Measurements from ENCODE around the gene BICD2.
"Not testable (repeated sequence)": the region's sequence is repeated elsewhere in the genome, so short reads cannot be mapped to it uniquely, and the experiment has no call there.

Gene BICD2

DNA sequence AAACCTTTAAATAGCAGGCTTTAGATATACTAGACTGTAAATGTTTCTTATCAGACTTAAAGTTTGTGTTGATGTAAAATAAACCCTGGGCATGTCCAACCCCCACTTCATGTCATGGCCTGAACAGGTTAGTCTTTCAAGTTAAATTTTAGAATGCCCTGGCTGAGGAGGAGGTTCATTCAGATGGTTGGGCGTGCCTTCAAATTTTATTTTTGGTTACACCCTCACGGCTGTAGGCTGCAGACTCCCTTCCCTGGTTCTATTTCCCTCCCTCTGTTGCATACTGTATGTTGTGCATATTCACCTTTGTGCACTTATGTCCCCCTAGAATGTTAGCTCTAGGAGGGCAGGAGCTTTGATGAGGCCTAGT is 5.3 kb upstream of the BICD2 start:
- no peak for DNase-seq

DNA sequence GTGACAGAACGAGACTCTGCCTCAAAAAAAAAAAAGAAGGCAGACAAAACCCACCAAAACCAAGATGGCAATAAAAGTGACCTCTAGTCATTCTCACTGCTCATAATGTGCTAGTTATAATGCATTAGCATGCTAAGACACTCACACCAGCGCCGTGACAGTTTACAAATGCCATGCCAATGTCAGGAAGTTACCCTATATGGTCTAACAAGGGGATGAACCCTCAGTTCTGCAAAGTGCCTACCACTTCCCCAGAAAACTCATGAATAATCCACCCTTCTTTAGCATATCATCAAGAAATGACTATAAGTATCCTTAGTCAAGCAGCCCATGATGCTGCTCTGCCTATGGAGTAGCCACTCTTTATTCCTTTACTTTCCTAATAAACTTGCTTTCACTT is 4.7 kb upstream of the BICD2 start:
- DNase-seq = no peak

DNA sequence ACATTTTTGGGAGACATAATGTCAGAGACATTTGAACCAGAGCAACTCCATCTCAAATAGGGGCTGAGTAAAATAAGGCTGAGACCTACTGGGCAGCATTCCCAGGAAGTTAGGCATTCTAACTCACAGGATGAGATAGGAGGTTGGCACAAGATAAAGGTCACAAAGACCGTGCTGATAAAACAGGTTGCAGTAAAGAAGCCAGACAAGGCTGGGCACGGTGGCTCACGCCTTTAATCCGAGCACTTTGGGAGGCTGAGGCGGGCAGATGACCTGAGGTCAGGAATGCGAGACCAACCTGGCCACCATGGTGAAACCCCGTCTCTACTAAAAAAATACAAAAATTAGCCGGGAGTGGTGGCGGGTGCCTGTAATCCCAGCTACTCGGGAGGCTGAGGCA is 4.2 kb upstream of the BICD2 start:
- not testable (repeated sequence) for DNase-seq

DNA sequence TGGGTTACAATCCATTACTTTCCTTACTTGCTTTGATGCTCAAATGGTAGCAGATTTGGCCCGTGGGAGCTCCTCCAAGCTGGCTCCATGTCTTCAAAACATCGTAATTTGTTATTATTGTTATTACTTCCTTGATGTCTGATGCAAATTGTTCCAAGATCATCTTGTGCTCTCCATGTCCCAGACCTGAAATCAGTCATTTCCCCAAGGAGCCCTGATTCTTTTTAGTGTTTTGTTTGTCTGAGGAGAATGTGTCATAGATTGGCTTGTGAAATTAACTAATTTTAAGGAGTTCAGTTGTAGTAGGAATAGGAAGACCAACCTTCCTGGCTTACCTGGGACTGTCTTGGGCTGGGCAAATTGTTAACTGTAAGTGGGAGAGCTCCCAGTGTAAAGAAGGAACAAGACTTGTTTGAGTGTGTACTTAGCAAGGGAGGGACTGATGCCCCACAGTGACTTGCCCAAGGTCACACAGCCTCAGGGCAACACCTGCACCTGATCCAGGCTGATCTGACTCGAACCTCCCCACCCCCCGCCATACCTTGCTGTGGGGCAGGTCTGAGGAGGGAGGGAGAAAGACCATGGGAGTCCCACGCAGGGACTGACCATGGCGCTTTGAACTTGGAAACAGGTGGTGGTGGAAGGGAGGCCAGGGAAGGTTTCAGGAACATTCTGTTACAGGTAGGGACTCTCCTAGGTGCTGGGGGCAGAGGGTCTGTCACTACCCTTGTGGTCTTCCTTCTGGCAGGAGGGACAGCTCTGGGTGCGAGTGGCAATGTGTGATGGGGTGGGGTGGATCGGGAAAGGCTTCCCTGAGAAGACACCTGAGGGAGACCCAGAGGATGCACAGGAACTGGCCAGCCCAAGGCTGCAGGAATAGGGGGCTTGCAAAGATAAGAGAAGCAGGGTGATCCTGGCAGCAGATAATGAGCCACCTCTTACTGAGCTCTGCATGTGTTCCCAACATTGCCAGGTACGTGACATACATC is 2.7 kb upstream of the BICD2 start:
- DNase-seq = no peak

DNA sequence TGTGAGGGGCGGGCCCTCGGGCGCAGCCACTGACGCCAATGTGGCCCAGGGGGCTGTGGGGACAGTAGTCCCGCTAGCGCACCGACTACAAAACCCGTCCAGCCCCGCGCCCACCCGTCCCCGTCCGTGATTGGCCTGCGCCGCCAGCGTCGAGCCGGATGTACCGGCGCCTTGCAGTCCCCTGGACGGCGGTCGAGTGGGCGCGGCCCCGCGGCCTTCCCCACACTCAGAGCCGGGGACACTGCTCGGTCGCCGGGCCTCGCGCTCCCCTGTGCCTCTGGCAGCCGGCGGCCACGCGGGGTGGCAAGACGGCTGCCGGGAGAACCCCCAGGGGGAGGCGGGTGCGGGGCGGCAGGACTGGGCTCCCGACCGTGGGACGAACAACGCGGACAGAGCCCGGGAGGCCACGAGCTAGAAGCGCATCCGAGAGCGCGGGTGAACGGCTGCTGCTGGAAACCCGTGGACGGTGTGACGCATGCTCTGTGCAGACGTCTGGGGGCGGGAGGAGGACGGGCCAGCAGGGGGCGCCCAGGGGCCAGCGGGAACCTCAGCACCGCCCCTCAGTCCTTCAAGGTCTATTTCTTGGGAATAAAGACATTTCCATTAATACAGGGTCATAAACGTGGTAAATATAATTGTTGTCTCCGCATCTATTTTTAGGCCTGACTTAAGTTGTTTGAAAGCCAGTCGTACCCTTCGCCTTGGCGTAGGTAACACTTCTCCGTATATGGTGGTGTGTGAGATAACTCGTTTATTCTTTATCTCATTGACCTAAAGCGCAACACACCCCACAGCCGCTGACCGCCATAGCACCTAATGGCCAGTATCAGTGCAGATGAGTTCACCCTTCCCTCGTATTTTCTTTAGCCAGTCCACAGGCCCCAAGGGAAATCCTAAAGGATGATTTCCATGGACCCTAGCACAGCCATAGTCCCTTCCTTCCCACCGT is 629 bp upstream of the BICD2 start:
- peak; percentile 91 to 94 for DNase-seq

DNA sequence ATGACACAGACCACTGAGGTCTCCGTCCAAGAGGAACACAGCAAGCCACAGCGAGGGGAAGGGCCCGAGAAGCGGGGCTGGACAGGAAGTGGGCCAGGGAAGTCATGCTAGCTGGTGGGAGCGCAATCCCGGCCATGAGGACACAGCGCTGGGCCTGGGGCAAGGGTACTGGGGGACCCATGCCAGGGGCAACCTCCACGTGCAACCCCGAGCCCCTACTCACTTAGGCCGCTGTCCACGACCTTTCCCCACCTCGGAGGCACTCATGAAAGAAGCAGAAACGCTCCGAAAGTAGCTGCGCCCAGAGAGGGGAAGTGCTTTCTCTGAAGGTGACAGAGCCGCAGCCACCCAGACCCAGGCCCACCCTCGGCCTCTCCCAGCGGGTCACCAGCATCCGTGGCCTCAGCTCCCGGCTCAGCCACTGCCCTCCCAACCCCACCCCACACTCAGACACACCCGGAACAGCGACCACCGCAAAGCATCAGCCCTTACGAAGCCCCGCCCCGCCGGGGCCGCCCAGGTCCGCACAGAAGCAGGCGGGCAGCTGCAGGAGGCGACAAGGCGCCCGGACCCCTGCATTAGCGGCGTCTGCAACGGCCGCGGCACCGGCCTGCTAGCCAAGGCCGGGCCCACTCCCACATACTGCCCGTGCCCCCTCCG is 782 bp downstream of the BICD2 start:
- no peak for DNase-seq

DNA sequence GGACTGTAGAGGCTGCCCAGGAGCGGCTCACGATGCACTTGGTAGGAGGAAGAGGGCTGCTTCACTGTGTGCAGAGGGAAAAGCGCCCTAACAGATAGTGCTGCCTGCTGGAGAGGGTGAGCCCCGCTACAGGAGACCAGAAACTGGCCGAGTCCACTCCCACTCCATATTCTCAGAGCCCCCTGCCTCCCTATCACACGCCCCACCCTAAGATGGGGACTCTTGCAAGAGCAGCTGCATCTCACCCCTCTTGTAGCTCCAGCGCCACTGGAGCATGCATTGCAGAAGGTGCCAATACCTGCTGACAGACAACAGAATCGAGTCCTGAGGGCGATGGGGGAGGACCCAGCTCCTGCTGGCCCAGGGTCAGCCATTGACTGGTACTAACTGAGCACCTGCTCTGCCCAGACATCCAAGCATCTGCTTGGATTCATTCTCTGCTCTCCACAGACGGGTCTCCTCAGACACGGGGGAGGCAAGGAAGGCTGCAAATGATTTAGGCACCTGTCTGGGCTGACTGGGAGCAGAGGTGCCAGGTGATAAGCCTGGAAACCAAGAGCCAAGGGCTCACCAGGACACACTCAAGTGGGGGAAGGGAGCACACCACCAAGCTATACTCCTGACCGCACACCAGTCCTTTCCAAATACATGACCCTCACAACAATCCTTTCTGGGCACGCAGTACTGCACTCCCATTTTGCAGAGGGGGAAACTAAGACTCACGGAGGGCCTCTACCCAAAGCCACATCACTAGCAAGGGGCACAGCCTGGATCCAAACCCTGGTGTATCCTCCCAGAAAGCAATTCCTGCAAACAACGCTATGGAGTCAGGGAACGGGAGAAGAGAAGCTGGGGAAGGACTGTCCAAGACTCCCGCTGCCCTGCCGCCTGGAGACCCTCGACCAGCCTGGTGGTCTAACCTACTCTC is 1.6 kb downstream of the BICD2 start:
- DNase-seq = no peak

DNA sequence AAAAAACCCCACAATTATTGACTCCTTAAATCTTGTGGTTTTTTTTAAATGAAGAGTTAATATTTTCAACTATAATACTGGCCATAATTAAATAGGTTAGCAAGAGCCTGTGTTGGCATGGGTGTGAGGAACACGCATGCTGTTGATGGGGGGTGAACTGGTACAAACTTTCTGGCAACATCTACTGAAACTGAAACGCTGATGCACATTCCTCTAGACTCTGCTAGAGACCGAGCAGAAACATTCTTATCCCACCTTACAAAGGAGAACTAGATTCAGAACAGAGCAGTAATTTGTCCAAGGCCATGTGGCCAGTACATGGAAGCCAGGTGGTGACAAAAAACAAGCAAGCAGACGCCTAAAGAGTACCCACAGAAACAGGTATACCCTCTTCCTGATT is 2.4 kb downstream of the BICD2 start:
- DNase-seq = no peak

DNA sequence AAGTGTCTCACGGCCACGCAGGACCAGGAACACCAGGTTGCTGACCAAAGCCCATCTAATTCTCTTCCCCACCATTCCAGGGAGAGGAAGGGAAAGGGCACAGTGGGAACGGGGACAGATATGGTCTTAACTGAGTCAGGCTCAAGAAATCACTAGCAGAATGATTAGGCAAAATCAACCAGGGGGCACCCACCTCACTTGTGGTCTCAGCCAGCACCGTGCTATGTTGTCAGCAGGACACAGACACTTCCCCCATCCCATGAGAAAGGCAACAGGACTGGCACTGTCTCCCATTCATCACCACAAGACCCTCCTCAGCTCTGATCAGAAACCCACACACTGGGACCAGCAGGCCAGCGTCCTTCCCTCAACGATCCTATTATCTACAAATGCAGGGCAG is 2.9 kb downstream of the BICD2 start:
- no peak for DNase-seq

DNA sequence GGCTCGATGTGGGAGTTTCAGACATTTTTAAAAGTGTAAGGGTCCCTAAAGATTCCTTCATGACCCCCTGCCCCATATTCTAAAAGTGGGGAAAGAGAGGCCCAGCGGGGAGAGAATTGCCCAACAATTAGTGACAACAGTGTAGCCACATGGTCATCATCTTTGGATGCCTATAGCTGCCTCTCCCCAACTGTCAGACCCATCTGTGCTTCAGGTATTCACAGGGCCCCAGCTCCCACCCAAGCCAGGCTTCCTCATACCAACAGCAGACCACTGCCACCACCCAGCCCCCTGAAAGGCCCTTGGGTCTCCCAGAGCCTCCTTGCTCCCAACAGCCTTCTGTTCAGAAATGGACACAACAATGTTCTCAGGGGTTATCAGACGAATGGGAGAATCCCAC is 4.1 kb downstream of the BICD2 start:
- DNase-seq = no peak

DNA sequence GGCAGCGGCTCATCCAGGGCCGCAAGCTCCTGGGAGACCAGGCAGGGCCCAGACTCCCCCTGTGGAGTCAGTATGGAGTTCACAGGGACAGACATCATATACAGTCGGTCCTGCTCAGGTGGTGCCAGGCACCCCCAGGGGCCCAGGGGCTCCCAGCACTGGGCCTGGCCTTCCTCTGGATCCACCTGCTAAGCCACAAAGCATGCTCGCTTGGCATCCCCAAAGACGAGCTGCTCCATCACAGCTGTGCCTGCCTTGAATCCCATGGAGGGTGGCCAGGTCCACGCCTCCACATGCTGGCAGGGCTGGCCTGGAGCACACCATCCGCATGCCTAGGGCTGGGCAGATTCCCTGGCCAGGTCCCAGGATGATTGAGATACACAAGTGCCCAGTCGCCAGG is 4.6 kb downstream of the BICD2 start:
- no peak for DNase-seq

DNA sequence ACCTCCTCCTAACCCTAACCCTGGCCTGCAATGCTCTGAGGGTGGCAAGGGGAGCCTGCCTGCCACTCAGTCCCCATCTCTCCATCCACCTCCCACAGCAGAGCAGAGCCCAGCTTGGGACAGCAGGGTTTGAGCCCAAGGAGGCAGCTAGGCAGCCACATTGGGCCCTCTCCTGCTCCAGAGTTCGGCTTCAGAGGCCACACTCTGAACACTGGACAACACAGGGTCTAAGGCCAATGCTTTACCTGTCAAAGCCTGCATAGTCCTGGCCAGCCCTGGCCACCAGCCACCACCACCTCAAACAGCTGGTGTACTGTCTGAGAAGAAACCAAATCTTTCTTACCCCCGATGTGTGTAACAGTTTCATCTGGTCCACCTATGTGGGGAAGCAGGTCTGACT is 5.2 kb downstream of the BICD2 start:
- no peak for DNase-seq

DNA sequence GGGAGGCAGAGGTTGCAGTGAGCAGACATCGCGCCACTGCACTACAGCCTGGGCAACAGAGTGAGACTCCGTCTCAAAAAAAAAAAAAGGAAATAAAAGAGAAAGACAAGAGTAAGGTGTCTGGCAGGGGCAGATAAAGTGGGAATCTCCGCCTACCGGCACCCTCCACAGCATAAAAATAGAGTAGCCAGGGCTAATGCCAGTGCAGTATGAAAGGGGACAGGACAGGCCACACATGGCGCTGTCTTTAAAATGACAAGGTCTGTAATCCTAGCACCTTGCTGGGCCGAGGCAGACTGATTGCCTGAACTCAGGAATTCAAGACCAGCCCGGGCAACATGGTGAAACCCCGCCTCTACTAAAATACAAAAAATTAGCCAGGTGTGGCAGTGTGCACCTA is 7.8 kb downstream of the BICD2 start:
- no peak for DNase-seq

DNA sequence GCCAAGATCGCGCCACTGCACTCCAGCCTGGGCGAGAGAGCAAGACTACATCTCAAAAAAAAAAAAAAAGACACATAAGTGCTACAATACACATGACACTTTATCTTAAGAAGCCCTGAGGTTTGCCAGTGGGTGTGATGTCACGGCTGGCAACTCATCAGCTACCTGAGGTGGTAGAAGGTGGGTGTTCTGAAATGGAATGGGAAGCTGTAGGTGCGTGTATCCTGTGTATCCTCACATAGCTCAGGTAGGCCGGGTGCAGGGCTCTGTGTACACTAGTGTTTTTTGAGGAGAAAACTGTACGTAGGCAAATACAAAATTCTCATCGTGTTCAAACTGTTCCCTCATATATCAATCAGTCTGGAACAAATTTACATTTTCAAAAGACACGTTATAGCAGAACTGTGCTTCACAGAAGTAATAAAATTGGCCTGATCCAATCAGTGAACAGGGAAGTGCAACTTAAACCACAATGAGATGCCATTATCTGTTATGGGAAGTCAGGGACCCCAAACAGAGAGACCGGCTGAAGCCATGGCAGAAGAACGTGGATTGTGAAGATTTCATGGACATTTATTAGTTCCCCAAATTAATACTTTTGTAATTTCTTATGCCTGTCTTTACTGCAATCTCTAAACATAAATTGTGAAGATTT is 10.4 kb downstream of the BICD2 start:
- DNase-seq = no peak

DNA sequence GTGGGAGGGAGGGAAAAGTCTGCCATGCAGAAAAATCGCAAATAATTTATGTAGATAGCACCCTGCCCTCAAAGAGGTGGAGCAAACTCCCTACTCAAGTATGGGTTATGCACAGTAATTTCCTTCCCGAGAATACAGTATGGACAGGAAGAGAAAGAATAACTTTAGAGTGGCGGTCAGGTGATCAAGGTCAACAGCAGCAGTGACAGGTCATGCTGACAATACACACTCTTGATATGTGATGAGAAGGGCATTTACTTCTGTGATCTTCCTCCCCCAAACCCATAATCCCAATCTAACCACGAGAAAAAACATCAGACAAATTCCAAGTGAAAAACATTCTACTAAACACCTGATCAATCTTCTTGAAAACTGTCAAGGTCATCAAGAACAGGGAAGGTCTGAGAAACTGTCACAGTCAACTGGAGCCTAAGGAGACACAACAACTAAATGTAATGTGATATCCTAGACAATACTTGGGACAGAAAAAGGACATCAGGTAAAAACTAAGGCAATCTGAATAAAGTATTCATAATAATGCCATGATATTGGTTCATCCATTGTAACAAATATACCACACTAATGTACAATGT is 11.7 kb downstream of the BICD2 start:
- no peak for DNase-seq

DNA sequence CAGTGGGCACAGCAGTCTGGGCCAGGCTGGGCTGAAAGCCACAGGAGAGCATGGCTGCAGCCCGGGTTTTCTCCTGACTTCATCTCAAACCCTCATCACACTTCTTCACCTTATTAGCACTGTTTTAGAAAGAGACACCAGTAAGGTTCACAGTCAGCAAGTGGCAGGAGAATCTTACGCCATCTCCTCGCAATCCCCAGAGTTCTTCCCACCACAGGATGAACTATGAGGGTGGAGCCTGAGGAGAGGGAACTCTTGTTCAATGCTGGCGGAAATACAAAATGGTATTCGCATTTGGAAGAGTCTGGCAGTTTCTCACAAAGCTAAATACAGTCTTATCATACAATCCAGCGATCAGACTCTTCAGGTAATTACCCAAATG is 14.7 kb downstream of the BICD2 start:
- no peak for DNase-seq

DNA sequence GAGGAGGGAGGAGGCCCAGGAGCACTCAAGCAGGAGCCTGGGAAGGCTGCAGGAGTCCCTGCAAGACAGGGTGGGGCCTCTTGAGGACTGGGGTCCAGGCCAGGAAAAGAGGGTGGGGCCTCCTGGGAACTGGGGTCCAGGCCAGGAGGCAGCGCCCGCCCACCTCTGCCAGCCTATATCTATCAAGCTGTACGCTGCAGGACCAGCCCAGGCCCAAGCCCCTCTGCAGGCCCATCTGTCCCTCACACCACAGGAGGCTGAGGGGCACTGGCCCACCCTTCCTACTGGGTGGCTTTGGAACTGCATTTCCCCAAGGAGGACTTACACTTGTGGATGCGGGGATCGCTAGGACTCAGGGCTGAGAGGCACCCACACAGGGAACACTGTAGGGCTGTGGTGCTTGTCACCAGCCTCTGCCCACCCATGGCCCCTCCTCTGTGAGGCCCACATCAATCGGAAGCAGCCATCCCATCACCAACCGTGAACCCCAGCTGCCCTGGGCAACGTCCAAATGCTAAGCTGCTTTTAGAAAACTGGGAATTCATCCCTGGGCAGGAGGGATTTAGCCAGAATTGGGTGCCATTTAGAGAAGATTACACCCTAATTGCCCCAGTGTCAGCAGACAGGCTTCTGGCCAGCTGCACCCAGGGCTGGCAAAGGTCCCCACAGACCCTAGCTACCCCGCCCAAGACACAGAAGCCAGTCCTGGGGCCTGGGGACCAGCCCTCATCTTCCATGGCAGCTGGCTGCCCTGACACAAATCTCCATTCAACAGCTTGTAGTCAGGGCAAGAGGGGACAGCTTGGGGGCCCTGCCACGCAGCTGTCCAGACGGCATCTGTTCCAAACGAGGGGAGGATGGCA is 15.3 kb downstream of the BICD2 start:
- DNase-seq = no peak

DNA sequence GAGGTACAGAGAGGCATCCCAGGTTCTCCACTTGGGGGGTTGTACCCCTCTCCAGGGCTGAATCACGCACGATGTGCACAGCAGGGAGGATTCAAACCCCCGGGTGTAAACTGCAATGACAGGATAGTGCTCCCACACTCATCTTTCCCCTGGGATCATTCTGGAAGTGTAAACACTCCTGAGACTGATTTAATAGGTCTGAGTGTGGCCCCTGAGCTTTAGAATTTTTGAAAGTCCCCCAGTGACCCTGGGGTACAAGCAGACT is 16.5 kb downstream of the BICD2 start:
- DNase-seq = no peak

DNA sequence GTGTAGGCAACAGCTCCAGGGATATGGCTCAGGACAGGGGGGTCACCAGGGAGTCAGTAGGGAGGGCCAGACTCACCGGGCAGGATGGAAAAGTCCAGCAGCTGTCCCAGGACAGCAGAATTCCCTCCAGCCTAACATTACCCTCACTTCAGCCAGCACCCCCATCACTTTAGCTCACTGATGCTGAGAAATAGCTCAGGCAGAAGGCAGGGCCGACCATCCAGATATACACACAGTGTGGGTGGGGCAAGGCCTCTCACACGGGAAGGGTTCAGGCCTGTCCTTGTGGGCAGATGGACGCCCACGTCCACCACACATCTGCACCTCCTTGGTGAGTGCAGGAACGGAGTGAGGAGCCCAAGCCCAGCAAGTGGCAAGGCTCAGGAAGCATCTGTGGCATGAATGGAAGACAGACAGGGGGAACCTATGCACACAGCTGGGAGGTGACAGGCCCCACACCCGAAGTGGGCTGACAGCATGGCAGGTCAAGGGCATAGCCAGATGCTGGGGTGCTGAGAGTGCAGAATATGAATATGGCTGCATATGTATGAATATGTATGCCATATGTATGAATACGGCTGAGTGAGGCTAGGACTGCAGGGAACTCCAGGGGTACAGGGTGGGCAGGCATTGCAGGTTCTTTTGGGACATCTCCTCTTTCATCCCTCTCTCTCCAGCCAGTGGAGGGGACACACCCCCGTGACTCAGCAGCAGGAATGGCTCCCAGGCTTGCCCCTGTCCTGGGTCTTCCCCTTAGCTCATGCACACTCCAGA is 17.0 kb downstream of the BICD2 start:
- no peak for DNase-seq
